ENCODE measurements around the gene SLC2A5.

Gene SLC2A5

DNA sequence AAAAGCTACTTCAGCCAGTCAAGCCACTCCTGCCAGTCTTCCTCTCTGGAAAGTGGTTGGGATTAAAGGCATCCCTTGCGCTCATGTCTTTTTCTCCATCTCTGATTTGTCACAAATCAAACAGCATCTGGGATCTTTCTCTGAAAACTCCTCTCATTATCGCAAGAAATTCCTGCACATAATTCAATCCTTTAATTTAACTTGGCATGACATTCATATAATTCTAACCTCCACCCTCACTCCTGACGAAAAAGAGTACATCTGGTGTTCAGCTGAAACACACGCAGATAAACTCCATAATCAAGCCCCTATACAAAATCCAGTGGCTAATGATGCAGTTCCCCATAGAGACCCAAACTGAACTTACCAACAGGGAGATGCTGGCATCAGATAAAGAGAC is 19.4 kb upstream of the SLC2A5 start:
- no peak for DNase-seq

DNA sequence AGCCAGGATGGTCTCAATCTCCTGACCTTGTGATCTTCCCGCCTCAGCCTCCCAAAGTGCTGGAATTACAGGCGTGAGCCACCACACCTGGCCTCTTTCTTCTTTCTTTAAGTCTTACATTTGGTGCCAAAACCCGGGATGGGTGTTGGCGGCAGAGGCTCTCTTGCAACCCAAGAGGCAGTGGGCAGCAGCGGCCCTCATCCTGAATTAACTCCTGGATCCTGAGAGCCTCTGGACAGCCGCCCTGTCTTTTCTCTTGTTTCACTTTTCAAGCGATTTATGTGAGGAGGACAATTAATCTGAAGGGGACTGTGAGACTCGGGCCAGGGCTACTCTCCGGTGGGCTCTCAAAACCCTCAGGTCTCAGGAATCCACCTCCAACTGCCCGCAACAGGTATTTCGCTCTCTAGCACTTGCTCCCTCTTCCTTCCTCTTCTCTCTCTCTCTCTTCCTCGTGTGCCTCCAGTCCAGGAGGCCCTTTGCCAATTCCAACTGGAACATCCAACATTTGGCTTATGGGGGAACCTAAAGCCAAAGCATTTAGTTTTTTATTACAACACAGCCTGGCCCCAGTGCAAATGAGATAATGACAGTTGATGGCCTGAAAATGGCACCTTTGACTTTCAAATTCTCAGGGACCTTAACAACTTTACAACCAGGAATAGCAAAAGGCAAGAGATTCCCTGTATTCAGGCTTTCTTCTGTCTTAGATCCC is 18.1 kb upstream of the SLC2A5 start:
- DNase-seq: no peak

DNA sequence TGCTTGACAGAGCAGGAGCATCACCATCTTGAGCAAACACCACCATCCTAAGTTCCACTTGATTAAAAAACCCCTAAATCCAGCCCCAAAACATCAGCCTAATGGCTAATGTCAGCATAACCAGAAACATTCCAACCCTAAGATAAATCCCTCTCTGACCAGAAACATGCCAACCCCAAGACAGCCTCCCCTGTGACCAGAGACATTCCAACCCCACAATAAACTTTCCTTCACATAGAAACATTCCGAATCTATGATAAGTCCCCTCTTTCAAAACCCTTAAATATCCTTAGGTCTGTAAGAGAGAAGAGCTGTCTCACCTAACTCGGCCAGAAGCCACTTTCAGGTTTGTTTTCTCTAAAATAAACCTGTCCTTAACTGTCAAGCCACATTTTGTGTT is 17.4 kb upstream of the SLC2A5 start:
- no peak for DNase-seq

DNA sequence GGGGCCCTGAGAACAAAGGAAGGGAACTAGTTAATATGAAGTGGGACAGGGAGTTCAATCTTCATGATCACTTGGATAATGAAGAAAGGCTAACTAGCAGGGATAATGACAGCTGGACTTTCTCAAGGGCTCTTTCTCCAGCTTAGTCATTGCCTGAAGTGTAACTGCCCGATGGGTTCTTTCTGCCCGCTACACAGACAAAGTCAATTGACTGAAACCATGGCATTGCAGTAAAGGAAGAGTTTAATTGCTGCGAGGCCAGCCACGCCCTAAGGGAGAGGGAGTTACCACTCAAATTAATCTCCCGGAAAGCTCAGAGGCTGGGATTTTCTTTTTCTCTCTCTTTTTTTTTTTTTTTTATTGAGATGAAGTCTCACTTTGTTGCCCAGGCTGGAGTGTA is 16.6 kb upstream of the SLC2A5 start:
- no peak for DNase-seq

DNA sequence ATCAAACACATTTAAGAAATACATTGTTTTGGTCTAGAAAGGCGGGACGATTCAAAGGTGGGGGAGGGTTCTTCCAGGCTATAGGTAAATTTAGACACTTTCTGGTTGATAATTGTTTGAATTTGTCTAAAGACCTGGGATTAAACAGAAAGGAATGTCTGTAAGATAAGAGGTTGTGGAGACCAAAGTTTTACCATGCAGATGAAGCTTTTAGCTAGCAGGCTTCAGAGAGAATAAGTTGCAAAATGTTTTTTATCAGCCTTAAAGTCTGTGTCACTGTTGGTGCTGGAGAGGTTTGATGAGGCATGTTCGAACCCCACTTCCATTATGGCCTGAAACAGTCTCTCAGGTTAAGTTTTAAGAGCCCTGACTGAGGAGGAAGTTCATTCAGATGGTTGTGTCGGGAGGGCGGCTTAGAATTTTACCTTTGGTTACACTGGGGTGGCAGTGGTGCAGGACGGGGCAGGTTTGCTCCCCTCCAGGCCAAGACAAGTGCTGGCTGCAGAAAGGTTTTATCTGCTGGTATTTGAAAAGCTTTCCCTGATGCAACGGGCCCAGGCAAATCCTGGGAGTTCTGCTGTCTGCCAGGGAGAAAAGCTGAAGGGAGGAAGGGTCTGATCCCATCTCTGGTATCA is 16.0 kb upstream of the SLC2A5 start:
- DNase-seq: no peak

DNA sequence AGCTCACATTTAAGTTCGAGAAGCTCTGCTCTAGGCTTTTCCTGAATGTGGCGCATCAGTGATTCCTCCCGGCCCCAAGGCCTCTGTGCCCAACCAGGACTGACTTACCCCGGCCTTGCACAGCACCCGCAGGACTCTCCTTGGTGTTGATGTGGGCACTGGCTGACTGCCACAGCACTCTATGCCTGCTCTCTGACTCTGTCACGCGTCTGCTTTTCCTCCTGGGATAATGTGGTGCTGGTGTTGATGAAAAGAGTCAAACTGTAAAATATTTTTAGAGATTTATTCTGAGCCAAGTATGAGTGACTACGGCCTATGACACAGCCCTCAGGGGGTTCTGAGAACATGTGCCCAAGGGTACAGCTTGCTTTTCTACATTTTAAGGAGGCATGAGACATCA is 15.5 kb upstream of the SLC2A5 start:
- DNase-seq: peak; percentile 44

DNA sequence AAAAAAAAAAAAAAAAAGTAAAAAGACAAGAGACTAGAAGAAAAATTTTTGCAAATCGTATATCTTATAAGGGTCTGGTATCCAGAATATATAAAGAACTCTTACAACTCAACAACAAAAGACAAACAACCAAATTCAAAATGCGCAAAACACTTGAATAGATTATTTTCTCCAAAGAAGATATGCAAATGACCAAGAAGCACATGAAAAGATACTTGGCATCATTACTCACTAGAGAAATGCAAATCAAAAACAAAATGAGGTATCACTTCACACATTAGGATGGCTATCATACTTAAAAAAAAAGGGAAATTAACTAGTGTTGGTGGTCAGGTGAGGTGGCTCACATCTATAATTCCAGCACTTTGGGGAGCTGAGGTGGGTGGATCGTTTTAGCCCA is 12.0 kb upstream of the SLC2A5 start:
- DNase-seq: no peak

DNA sequence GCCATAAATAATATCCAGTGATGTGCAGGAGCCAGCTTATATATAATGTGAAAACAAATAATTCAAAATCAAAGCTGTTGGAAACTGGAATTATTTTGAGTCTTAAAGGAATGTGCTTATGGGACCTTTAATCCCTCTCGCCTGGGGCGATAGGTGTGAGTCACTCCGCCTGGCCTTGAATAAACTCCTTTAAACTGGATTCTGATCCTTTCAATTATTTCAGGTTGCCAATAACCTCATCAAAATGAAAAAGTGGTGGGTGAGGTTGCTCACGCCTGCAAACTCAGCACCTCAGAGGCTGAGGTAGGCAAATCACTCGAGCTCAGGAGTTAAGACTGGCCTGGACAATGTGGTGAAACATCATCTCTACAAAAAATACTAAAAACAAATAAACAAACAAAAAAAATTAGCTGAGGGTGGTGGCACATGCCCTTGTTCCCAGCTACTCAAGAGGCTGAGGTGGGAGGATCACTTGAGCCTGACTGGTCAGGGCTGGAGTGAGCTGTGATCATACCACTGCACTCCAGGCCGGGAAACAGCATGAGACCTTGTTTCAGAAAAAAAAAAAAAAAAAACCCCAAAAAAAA is 11.4 kb upstream of the SLC2A5 start:
- DNase-seq: no peak

DNA sequence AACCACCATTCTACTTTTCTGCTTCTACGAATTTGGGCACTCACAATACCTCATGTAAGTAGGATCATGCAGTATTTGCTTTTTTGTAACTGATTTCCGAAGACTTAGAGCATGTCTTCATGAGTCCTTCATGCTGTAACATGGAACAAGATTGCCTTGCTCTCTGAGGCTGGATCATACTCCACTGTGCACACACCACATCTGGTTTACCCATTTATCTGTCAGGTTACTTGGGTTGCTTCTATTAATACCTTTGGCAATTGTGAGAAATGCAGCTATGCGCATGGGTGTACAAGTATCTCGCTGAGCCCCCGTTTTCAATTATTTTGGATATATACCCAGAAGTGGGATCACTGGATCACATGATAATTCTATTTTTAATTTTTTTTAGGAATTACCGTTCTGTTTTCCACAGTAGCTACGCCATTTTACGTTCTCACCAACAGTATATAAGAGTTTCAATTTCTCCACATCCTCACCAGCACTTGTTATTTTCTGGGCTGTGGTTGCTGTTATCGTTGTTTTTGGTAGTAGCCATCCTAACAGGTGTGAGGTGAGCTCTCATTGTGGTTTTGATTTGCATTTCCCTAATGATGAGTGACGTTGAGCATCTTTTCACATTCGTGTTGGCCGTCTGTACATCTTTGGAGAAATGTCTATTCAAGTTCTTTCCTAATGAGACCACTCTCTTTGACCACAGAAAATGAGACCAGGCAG is 10.7 kb upstream of the SLC2A5 start:
- DNase-seq: no peak

DNA sequence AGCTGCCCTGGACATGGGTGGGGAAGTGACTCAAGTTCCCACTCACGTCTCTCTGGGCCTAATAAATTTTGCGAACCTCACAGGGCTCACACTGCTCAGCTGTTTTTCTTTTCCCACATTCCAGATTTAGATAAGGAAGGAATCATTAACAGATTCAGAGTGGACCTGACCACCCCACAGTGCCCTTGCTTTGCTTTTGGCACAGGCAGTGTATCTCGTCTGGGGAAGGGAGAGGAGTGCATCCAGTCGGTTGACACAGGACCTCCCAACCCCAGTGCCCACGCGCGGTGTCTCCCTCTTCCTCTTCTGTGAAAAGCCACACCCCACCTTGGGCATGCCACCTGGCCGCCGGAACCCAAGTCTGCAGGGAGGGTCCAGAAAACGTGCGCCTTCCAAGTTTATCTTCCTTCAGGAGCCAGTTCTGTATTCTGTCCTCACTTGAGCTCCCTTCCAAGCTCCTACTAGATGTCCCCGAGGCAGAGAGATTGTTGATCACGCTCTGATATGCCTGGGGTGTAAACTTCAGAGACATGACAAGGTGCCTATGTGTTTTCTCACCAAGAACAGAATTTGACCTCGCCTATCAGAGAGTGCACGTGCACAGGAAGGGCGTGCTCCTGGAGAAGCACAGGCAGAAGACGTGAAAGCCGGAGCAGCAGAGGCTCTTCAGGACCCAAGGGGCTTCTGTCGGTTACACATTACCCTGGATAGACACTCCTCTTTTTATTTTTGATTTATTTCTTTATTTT is 9.5 kb upstream of the SLC2A5 start:
- no peak for DNase-seq

DNA sequence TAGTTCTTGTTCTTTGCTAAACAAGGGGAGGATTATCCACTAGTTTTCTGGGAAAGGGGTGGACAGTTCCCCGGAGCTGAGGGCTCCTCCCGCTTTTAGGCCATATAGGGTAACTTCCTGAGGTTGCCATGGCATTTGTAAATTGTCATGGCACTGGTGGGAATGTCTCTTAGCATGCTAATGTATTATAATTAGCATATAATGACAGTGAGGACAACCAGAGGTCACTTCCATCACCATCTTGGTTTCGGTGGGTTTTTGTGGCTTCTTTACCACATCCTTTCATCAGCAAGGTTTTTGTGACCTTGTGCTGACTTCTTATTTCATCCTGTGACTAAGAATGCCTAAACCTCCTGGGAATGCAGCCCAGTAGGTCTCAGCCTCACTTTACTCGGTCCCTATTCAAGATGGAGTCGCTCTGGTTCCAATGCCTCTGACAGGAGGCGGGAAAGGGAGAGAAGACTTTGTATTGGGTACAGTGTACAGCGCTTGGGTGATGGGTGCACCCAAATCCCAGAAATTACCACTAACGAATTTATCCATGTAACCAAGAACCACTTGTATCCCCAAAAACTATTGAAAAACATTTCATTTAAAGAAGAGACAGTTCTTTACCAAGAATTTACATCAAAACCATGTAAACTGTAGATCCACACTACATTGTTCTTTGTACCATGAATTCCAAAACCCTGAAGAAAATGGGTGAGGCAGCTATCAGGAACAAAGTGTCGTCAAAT is 8.7 kb upstream of the SLC2A5 start:
- DNase-seq: no peak

DNA sequence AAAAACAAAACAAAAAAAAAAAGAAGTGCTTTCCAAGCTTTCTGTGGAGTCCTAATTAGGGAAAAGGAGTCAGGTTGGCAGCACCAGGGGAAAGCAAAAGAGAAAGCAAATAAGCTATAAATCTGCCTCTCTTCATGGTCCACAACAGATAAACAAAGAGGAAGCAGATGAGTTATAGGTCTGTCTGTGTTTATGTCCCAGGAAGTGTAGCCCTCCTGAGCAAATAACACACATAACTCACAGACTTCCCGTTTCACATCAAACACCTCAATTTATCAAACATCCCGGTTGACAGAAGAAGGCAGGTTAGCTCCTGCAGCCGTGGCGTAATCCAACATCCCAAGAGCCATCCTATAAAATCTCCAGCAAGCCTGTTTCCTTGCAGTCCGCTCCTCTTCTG is 5.6 kb upstream of the SLC2A5 start:
- DNase-seq: no peak

DNA sequence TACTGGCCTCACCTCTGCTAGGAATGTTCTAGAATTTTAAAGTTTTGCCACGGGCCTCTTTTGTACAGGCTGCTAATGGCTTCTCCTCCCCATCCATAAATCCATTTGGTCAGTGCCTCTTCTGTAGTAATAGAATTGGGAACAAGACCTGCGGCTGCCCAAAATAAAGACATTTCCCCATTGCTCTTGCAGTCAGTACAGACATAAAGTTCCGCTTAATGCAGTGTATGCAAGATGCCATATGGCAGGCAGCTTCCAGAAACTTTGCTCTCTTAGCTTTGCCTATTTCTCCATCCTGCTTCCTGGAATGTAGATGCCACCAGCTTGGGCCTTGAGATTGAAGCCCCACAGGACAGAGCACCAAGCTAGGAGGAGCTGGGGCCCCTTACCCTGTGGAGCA is 3.7 kb upstream of the SLC2A5 start:
- DNase-seq: no peak

DNA sequence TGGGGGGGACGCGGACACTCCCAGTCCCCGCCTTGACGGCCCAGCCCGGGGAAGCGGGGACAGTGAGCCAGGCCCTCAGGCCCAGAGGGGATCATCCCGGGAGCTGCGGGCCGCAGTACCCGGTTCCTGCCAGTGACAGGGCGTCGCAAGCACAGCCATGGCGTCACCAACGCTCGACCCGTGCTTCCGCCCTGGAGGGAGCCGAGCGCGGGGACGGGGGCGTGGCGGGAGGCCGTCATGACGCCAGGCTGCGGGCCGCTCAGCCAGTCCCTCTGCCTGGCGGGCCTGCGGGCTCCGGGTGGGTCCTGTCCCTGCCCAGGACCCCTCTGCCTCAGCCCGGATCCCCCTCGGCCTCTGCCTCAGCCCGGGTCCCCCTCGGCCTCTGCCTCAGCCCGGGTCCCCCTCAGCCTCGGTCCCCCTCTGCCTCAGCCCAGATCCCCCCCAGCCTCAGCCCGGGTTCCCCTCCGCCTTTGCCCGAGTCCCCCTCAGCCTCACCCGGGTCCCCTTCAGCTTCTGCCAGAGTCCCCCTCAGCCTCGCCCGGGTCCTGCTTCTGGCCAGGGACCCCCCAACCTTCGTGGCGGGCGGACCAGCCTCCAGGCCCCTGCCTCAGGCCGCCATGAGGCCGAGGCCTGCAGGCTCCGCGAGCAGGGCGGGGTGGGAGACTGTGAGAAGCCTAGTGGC is 2.3 kb upstream of the SLC2A5 start:
- no peak for DNase-seq

DNA sequence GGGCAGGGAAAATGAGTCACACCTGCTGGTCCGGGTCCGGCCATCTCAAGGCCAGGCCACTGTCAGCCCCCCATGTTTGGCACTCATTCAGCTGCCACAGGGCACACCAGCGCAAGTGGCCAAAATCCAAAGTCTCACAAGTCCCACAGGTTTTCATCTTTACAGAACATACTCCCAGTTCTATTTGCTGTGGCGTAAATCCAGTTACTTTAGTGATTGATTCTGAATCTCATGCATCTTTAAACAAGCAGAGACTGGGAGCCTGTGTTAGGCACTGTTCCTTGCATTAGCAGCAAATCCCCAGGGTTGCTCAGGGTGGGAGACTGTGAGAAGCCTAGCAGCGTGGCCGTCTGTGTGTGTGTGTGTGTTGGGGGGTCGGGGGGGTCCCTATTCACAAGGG is 1.1 kb upstream of the SLC2A5 start:
- no peak for DNase-seq

DNA sequence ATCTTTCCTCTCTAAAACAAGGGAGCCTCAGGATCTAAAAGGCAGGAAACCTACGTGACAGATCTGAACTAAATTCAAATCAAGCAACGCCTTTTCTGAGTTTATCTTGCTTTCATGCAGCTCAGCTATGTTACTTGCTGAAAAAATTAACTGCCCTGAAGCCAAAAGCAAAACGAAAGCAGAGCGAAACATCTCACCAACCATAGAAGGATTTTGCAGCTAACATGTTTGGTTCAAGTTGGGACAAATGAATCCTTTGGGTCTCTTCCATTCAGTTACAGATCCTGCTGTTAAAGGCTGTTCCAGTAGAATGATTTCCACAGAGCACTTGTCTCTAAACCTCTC is 482 bp downstream of the SLC2A5 start:
- no peak for DNase-seq

DNA sequence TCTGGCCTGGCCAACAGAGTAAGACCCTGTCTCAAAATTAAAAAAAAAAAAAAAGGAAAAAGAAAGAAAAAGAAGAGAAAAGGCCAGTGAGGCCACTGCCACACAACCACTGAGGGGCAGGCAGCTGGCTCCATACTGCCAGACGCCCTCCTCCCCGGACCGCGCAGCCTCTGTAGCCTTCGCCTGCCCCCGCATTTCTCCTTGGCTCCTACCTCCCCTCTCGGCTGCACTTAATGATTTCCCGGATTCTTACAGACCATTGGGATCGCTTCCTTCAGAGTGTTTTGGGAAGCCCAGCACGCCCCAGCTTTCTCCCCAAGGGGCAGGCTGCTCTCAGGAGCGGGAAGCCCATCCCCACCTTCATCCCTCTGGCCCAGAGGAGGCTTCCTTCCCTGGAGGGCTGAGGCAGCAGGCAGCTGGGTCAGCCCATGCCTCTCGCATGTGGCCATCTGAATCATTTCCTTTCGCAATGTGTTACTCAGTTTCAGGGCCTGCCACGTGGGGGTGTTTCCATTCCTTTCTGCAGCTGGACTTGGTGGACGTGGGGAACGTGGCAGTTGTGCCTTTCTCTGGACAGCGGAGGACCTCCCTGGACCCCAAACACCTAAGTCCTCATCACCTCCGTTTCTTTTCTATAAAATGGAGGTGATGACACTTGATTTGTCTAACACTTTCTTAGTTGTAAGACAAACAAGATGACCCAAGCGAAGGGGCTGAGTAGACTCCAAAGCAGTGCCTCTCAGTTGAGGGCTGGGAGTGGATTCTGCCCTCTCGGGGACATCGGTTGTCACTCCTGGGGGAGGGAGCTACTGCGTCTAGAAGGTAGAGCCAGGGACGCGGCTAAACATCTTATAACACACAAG is 2.3 kb downstream of the SLC2A5 start:
- peak; percentile 67 for DNase-seq

DNA sequence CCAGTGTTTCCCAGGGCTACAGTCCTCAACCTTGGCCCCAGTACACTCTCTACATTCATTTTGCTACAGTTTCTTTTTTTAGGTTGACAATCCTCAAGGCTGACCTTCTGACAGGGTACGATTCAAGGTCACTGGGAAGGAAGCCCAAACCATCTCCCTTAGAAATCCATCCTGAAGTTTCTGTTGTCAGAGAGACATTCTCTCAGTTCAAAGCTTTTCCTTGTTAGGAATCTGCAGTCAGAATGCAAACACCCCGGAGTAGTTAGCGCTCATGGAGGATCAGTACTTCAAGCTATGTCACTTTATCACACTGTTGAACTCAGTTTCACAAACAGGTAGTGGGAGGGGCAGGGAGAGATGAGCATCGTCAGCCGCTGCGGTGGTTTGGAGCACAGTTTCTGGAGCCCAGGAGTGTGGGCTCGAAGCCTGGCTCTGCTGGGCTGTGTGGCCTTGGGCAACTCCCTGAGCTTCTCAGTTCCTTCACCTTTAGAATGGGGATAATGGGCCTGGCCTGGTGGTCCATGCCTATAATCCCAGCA is 4.2 kb downstream of the SLC2A5 start:
- no peak for DNase-seq

DNA sequence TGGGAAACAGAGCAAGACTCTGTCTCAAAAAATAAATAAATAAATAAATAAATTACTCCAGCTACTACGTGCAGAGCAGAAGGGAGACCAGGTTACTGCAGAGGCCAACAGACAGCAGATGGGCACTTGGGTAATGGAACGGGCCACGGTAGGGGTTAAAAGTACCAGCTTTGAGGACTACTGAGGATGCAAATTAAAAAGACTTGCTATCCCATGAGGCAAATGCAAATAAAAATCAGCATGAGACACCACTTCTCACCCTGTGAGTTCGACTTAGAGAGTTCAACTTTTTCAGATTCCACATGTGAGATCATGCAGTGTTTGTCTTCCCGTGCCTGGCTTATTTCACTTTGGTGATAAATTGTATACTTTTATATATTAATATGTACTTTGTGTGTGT is 6.6 kb downstream of the SLC2A5 start:
- no peak for DNase-seq

DNA sequence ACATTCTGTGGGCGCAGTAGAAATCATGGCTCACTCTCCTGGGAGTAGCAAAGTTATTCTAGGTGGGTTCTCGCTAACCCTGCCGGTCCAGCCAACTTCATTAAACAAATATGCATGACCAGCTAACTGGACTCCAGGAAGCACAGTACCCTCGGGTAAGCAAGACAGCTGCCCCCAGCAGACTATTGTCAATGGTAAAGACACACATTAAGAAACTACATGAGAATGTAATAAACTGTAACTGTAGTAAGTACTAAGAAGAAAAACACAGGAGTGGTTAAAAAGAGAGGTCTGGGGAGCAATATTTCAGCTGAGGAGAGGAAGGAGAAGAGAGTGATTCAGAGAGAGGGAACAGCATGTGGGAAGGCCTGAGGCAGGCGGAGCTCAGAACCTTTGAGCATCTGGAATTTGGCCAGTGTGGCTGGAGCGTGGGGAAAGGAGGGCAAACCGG is 7.4 kb downstream of the SLC2A5 start:
- no peak for DNase-seq

Measured in femur (tissue), 1 donor.